Activated T-helper 2 cell treated with anti-CD3 and anti-CD28 coated beads, Interferon-gamma antibody, Interleukin-2, Interleukin-4, amounts not matched to agents 10 μg/mL and 5 μg/mL and 100 μg/mL, durations not matched to agents 14 hours and 24 hours and 36 hours (primary cell): ENCODE data around the gene PRPF31. TPM values are rescaled to one million over a fixed set of nuclear protein-coding genes. Genes with fewer than 3 reads are reported as not detected.
A peak's percentile ranks its signal among the peaks of the same experiment; 100 is the strongest.

Experiments
- DNase-seq: peaks from one replicate; pipeline ENCODE4 v3.0.0; 2021; ENCODE audit warnings: low spot score
- H3K27ac Mint-ChIP-seq: one replicate; pipeline ENCODE4 v1.8.0; 2021; ENCODE audit warnings: mixed read lengths
- H3K27me3 Mint-ChIP-seq: one replicate; pipeline ENCODE4 v1.8.0; 2021; ENCODE audit warnings: low read depth, mixed read lengths
- H3K36me3 Mint-ChIP-seq: one replicate; pipeline ENCODE4 v1.8.0; 2021; ENCODE audit warnings: low read depth, mixed read lengths
- H3K4me1 Mint-ChIP-seq: one replicate; pipeline ENCODE4 v1.8.0; 2021; ENCODE audit warnings: low read depth, mixed read lengths
- H3K4me3 Mint-ChIP-seq: one replicate; pipeline ENCODE4 v1.8.0; 2021; ENCODE audit warnings: low read depth, mild to moderate bottlenecking, moderate library complexity, mixed read lengths
- H3K9me3 Mint-ChIP-seq: one replicate; pipeline ENCODE4 v1.8.0; 2021; ENCODE audit warnings: mixed read lengths
- intact Hi-C: fragments of 100-400 bp; cut with micrococcal nuclease; formaldehyde crosslinking; loops from one replicate; pipeline ENCODE4 v1.15.1; 2023
- total RNA-seq: library from RNA; stranded (reverse); gene quantifications from 2 replicates; pipeline ENCODE4 v1.2.3, GENCODE V29; 2022

PRPF31 gene
- total RNA-seq, 1 donor from 2014 or later, result 94.2 TPM

DNA sequence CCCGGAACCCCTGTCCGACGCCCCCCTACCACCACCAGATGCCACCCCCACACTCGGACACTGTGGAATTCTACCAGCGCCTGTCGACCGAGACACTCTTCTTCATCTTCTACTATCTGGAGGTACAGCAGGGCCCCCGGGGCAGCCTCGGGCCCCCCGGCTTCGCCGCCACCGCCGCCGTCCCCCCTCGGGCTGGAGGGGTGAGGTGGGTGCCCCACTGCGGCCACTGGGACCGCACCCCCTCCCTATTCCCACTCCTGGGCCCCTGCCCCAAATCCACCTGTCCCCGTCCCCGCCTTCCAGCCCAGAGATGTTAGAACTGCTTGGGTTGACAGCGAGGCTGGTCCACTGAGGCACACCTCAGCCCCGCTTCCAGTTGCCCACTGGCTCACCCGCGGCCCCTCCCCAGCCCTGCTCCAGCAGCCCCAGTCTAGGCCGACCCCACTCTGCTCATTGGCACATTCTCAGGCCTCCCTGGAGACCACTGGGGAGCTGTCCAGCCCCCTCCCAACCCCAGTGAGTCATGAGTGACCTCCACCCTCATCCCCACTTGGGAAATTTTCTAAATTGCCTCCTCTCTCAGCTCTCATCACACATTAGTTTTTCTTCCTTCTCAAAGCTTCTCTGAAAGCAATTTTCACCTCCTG lies 37.4 kb downstream of the PRPF31 start:
- no peak for DNase-seq
- intact Hi-C loops, result no loop called here
- no peak overlapping the region for H3K4me3 Mint-ChIP-seq
- no peaks in the 10 kb centered on the region for H3K27me3 Mint-ChIP-seq
- no peaks in the 10 kb centered on the region for H3K9me3 Mint-ChIP-seq
- H3K4me1 Mint-ChIP-seq, result peaks cover 12% of the 10 kb centered on the region
- H3K27ac Mint-ChIP-seq, result no peak overlapping the region
- peaks cover 70% of the 10 kb centered on the region for H3K36me3 Mint-ChIP-seq

DNA sequence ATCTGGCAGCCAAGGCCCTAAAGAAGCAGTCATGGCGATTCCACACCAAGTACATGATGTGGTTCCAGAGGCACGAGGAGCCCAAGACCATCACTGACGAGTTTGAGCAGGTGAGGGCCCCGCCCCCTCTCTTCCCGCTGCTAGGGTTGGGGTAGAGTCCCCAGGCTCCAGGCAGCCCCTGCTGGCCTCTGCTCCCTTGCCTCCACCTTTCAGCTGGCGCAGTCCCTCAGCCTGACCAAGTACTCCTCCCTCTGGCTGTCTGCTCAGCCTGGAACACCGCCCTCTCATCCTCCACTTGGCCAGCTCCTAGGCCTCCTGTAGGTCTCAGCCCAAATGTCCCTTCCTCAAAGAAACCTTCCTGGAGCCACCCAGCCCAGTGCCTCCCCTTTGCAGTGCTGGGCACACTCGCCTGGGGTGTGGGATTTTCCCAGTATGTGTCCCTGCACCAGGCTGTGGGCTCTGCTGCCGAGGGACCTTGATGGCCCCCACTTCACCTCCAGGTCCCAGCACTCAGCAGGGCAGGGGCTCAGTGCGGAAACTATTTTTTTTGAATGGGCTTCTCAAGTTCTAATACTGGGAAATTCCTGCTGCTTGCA lies 38.3 kb downstream of the PRPF31 start:
- no peak for DNase-seq
- Mint-ChIP-seq H3K36me3 (peaks cover 70% of the 10 kb centered on the region), H3K9me3 (no peaks in the 10 kb centered on the region), H3K4me1 (peaks cover 21% of the 10 kb centered on the region), H3K4me3 (no peak overlapping the region), H3K27me3 (no peaks in the 10 kb centered on the region), H3K27ac (peak overlapping the region; percentile 24)
- intact Hi-C loops, result no loop called here

DNA sequence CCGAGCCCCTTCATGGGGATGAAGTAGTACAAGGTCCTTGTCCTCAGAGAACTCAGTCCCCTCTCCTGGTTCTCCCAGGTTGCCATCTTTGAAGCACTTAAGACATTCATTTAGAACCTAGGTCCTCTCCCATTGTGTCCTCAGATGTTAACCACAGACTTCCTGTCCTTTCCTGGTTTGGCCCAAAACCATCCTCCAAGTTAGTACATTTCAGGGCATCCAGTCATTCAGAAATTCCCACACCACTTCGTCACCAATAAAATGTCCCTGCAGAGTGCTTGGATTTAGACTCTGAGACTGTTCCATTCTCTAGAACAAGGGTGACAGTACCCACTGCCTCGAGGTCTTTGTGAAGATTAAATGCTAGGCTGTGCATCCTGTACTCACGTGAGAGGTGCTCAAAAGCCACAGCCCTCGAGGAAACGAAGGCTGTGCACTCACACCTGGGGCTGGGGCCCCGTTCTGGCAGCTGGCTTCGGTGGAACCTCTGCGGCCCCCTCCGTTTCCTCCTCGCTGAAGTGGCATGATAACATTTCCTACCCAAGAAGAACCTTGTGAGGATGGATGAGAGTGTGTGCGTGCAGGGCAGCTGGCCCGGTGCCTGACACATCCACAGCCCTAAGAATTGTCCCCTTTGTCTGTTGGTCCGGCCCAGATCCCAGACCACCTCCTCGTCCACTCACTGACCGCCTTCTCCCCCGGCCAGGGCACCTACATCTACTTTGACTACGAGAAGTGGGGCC lies 39.2 kb downstream of the PRPF31 start:
- no peak for DNase-seq
- H3K27me3 Mint-ChIP-seq, result no peaks in the 10 kb centered on the region
- H3K36me3 Mint-ChIP-seq, result peaks cover 61% of the 10 kb centered on the region
- peak overlapping the region; percentile 73 for H3K27ac Mint-ChIP-seq
- H3K4me3 Mint-ChIP-seq, result no peak overlapping the region
- peaks cover 23% of the 10 kb centered on the region for H3K4me1 Mint-ChIP-seq
- intact Hi-C loops, result no loop called here
- no peaks in the 10 kb centered on the region for H3K9me3 Mint-ChIP-seq

- peaks cover 55% of the 10 kb centered on the region for H3K36me3 Mint-ChIP-seq
These were observed 40.1 kb downstream of the PRPF31 start for GRCh38 chr19:54155694-54156093.

GRCh38 chr19:54156490-54156889 lies 40.9 kb downstream of the PRPF31 start:
- Mint-ChIP-seq H3K9me3 (no peaks in the 10 kb centered on the region), H3K27me3 (no peaks in the 10 kb centered on the region), H3K4me3 (no peak overlapping the region), H3K36me3 (peaks cover 48% of the 10 kb centered on the region), H3K4me1 (peaks cover 35% of the 10 kb centered on the region), H3K27ac (no peak overlapping the region)
- no peak for DNase-seq
- intact Hi-C loops, result no loop called here

More at GRCh38 chr19:54155694-54156093, 40.1 kb downstream of the PRPF31 start:
- Mint-ChIP-seq H3K27ac (no peak overlapping the region), H3K4me3 (no peak overlapping the region), H3K9me3 (no peaks in the 10 kb centered on the region), H3K27me3 (no peaks in the 10 kb centered on the region), H3K4me1 (peaks cover 31% of the 10 kb centered on the region)
- intact Hi-C loops, result no loop called here
- DNase-seq, result no peak

- H3K27ac Mint-ChIP-seq, result no peak overlapping the region
- H3K27me3 Mint-ChIP-seq, result no peaks in the 10 kb centered on the region
- peaks cover 38% of the 10 kb centered on the region for H3K4me1 Mint-ChIP-seq
These were observed 41.4 kb downstream of the PRPF31 start for GRCh38 chr19:54156953-54157352.

GRCh38 chr19:54158812-54159351 lies 43.3 kb downstream of the PRPF31 start:
- Mint-ChIP-seq H3K27me3 (no peaks in the 10 kb centered on the region), H3K27ac (peak overlapping the region; percentile 99), H3K4me3 (peak overlapping the region; percentile 99), H3K4me1 (peaks cover 47% of the 10 kb centered on the region), H3K9me3 (no peaks in the 10 kb centered on the region), H3K36me3 (peaks cover 33% of the 10 kb centered on the region)
- intact Hi-C loops, result loop anchor here (1.0 to 2.0 kb wide), 6 partner anchors 22 to 72 kb away; partner anchors contain the start of genes CNOT3, PRPF31, RPS9 and TFPT
- DNase-seq, result no peak

More at GRCh38 chr19:54156953-54157352, 41.4 kb downstream of the PRPF31 start:
- Mint-ChIP-seq H3K4me3 (no peak overlapping the region), H3K9me3 (no peaks in the 10 kb centered on the region), H3K36me3 (peaks cover 44% of the 10 kb centered on the region)
- DNase-seq, result no peak
- intact Hi-C loops, result no loop called here

GRCh38 chr19:54159352-54160181 lies 44.0 kb downstream of the PRPF31 start, which contains the start of gene LENG1:
Gene LENG1 (minus strand): TSS chr19:54159721. CDS start chr19:54159695, 26 bp downstream.
- intact Hi-C loops, result loop anchor here (1.0 to 2.0 kb wide), 6 partner anchors 22 to 72 kb away; partner anchors contain the start of genes CNOT3, PRPF31, RPS9 and TFPT
- no peaks in the 10 kb centered on the region for H3K9me3 Mint-ChIP-seq
- peak within 1 kb of the TSS; percentile 99 for H3K4me3 Mint-ChIP-seq
- peaks cover 49% of the 10 kb centered on the region for H3K4me1 Mint-ChIP-seq
- peak; percentile 99 for DNase-seq
- peak within 1 kb of the TSS; percentile 99 for H3K27ac Mint-ChIP-seq
- peaks cover 26% of the 10 kb centered on the region for H3K36me3 Mint-ChIP-seq
- no peaks in the 10 kb centered on the region for H3K27me3 Mint-ChIP-seq

DNA sequence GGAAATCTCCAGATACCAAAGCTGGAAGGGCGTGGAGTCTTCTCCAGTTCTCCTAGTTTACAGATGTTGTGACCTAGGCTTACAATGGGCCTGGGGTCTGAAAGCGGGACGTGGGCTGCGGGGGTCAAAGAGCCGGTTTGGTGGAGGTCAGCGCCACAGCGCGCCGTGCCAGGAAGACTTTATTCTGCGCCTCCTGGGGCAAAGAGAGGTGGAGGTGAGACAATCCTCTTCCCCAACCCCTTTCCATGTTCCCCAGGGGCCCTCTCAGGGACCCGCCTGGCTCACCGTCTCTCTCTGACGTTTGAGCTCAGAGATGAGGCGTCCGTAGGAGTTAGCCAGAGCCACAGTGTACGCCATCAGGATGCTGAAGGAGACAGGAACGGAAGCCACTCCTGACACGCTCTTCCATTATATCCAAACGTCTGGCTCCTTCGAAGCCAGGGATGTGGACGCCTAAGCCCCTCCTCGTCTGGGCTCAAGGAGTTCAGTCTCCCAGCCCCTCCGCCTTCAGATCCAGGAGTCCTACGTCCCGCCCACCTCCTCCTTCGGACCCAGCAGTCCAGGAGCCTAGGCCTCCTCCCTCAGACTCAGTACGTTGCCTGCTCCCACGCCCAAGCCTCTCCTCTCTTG lies 44.7 kb downstream of the PRPF31 start:
- intact Hi-C loops, result no loop called here
- Mint-ChIP-seq H3K36me3 (peaks cover 20% of the 10 kb centered on the region), H3K4me3 (peak overlapping the region; percentile 99), H3K4me1 (peaks cover 44% of the 10 kb centered on the region), H3K27me3 (no peaks in the 10 kb centered on the region), H3K9me3 (no peaks in the 10 kb centered on the region), H3K27ac (peak overlapping the region; percentile 99)
- no peak for DNase-seq

DNA sequence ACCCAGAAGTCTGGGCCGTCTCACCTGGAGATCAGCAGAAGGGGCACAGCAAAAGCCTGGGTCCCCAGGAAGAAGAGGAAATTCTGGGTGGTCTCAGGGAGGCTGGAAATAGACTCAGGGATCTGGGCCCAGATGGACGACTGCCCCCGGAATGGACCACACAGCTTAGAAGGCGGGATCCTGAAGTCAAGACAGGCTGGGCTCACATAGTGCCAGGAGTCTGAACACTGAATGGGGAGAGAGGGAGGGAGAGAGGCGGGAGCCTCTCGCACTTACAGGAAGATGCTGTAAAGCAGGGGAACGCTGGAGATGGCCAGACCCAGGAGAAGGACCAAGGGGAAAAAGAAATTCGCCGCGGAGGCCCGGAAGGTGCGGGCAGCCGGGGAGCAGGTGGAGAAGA lies 45.3 kb downstream of the PRPF31 start:
- Mint-ChIP-seq H3K4me3 (peak overlapping the region; percentile 99), H3K27me3 (no peaks in the 10 kb centered on the region), H3K9me3 (no peaks in the 10 kb centered on the region), H3K4me1 (peaks cover 44% of the 10 kb centered on the region), H3K27ac (peak overlapping the region; percentile 99), H3K36me3 (peaks cover 18% of the 10 kb centered on the region)
- intact Hi-C loops, result no loop called here
- DNase-seq, result no peak

GRCh38 chr19:54162241-54162805 lies 46.8 kb downstream of the PRPF31 start:
- intact Hi-C loops, result no loop called here
- Mint-ChIP-seq H3K36me3 (peaks cover 4% of the 10 kb centered on the region), H3K9me3 (no peaks in the 10 kb centered on the region), H3K27ac (peak overlapping the region; percentile 63), H3K27me3 (no peaks in the 10 kb centered on the region), H3K4me3 (peak overlapping the region; percentile 88), H3K4me1 (peaks cover 41% of the 10 kb centered on the region)
- peak; percentile 77 for DNase-seq
